Effector memory CD8-positive, alpha-beta T cell (primary cell): ENCODE measurements around the gene HSDL1.

Experiments used
- ATAC-seq: fragments of 150-1000 bp; cut with Tn5 transposase; replicated peaks from 2 replicates; pipeline ENCODE4 v1.10.0; 2021; ENCODE audit warnings: mild to moderate bottlenecking, moderate library complexity
- DNase-seq, 3 experiments: peaks; one replicate each; pipeline ENCODE4 v3.0.0; 2021
- H3K27ac Mint-ChIP-seq, 2 donors: one replicate each; pipeline ENCODE4 v1.8.0; 2022; ENCODE audit warnings: mild to moderate bottlenecking in 2 of 2, mixed read lengths in 2 of 2, moderate library complexity in 2 of 2
- H3K27me3 Mint-ChIP-seq, 2 donors: one replicate each; pipeline ENCODE4 v1.8.0; 2022; ENCODE audit warnings: mixed read lengths in 2 of 2
- H3K36me3 Mint-ChIP-seq: one replicate; pipeline ENCODE4 v1.8.0; 2022; ENCODE audit warnings: mild to moderate bottlenecking, moderate library complexity, mixed read lengths; ENCODE audit not compliant: insufficient read depth
- H3K4me1 Mint-ChIP-seq, 2 donors: one replicate each; pipeline ENCODE4 v1.8.0; 2022; ENCODE audit warnings: low read depth in 2 of 2, mixed read lengths in 2 of 2
- H3K4me3 Mint-ChIP-seq, 2 donors: one replicate each; pipeline ENCODE4 v1.8.0; 2022; ENCODE audit warnings: mild to moderate bottlenecking in 2 of 2, mixed read lengths in 2 of 2, moderate library complexity in 2 of 2
- H3K9me3 Mint-ChIP-seq, 2 donors: one replicate each; pipeline ENCODE4 v1.8.0; 2022; ENCODE audit warnings: mixed read lengths in 2 of 2

The HSDL1 gene

GRCh38 chr16:84165746-84166145, 20.8 kb upstream of the HSDL1 start:
- ATAC-seq (no peak), DNase-seq (no peak)
- no peak overlapping the region for H3K27ac Mint-ChIP-seq
- H3K4me1 Mint-ChIP-seq = no peaks in the 10 kb centered on the region
- H3K4me3 Mint-ChIP-seq = no peak overlapping the region
- peaks cover 32 to 69% of the 10 kb centered on the region in 2 donors for H3K27me3 Mint-ChIP-seq
- H3K36me3 Mint-ChIP-seq = peaks cover 3% of the 10 kb centered on the region
- H3K9me3 Mint-ChIP-seq = no peaks in the 10 kb centered on the region

DNA sequence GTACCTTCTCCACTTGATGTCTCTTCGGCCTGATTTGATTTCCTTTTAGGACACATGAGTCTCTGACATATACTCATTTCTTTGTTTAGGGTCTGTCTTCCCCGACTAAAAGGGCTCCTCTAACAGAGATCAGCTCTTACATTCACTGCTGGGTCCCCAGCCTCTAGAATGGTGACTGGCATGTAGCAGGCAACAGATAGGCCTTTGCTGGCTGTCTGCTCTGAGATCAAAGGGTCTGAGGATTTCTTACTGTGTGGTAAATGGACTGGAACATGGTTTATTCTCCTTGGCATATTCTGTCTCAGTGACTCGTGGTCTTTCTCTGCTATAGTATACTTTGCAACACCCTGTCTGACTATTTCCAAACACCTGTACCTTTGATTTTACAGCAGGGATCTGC, 16.8 kb upstream of the HSDL1 start:
- H3K27ac Mint-ChIP-seq = no peak overlapping the region
- H3K9me3 Mint-ChIP-seq = no peaks in the 10 kb centered on the region
- H3K27me3 Mint-ChIP-seq = peaks cover 37 to 65% of the 10 kb centered on the region in 2 donors
- H3K4me1 Mint-ChIP-seq = no peaks in the 10 kb centered on the region
- no peaks in the 10 kb centered on the region for H3K36me3 Mint-ChIP-seq
- no peak overlapping the region for H3K4me3 Mint-ChIP-seq
- ATAC-seq (no peak), DNase-seq (no peak)

DNA sequence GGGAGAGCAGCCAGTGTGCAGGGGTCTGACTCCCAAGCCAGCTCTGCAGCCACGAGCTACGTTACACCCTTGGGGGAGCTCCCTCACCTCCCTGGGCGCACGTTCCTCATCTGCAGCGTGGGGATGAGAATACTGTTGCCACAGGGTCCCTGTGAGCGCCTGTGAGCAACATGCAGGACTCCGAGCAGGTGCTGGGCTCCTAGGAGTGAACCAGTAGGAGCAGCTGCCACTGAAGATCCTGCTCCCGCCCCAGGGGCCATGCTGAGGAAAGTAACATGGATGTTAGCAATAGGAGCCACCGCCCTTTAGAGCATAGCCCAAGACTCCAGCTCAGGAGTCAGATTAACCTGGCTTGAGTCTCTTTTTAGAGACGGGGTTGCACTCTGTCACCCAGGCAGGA, 16.1 kb upstream of the HSDL1 start:
- Mint-ChIP-seq H3K4me3 (no peak overlapping the region), H3K36me3 (no peaks in the 10 kb centered on the region), H3K9me3 (no peaks in the 10 kb centered on the region), H3K27ac (no peak overlapping the region), H3K4me1 (no peaks in the 10 kb centered on the region), H3K27me3 (peaks cover 44 to 70% of the 10 kb centered on the region in 2 donors)
- ATAC-seq = no peak
- no peak for DNase-seq

GRCh38 chr16:84159800-84160199, 14.8 kb upstream of the HSDL1 start:
- no peak overlapping the region for H3K27ac Mint-ChIP-seq
- no peaks in the 10 kb centered on the region for H3K9me3 Mint-ChIP-seq
- no peak for DNase-seq
- no peak for ATAC-seq
- H3K36me3 Mint-ChIP-seq = no peaks in the 10 kb centered on the region
- no peaks in the 10 kb centered on the region for H3K4me1 Mint-ChIP-seq
- no peak overlapping the region for H3K4me3 Mint-ChIP-seq
- H3K27me3 Mint-ChIP-seq = peaks cover 40 to 69% of the 10 kb centered on the region in 2 donors

DNA sequence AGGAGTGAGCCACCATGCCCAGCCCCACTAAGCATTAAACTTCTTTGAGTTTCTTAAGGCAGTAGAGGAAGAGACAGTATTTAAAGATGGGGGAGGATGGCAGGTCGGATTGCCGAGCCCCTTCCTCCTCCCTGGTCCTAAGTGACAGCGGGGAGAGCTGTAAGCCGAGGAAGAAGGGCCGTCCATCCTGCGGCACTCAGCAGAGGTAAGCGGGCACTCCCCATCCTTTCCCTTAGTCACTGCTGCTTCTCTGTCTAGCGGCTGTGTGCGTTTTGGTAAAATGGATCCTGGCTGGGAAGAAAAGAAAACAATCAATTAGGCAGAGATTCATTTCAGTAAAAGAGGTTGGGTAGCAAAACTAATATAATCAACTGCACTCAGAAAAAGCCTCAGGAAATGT, 14.0 kb upstream of the HSDL1 start:
- H3K9me3 Mint-ChIP-seq = no peaks in the 10 kb centered on the region
- ATAC-seq (no peak), DNase-seq (no peak)
- H3K4me1 Mint-ChIP-seq = no peaks in the 10 kb centered on the region
- H3K27ac Mint-ChIP-seq = no peak overlapping the region
- H3K27me3 Mint-ChIP-seq = peaks cover 39 to 65% of the 10 kb centered on the region in 2 donors
- H3K4me3 Mint-ChIP-seq = no peak overlapping the region
- no peaks in the 10 kb centered on the region for H3K36me3 Mint-ChIP-seq

DNA sequence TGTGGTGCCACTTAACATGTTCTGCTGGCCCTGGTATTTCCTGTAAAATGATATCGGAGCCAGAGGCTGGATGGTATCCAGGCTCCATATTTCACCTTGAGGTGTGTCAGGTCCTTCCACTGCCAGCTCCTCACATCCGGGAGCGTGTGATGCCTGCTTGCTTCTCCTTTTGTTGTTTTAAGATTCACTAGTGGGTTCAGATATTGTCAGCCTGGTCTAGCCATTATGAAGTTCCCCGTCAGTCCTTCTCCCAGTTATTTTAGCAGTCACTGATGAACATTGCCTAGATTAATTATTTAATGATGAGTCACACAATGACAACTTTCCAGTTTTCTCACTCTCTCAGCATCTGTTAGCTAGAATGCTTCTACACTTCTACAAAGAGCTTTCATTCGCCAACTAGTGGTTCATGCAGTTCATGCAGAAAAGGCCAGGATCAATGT, 11.4 kb upstream of the HSDL1 start:
- H3K4me3 Mint-ChIP-seq = no peak overlapping the region
- DNase-seq (no peak), ATAC-seq (no peak)
- no peaks in the 10 kb centered on the region for H3K4me1 Mint-ChIP-seq
- H3K27ac Mint-ChIP-seq = no peak overlapping the region
- peaks cover 47 to 59% of the 10 kb centered on the region in 2 donors for H3K27me3 Mint-ChIP-seq
- no peaks in the 10 kb centered on the region for H3K9me3 Mint-ChIP-seq
- H3K36me3 Mint-ChIP-seq = no peaks in the 10 kb centered on the region

DNA sequence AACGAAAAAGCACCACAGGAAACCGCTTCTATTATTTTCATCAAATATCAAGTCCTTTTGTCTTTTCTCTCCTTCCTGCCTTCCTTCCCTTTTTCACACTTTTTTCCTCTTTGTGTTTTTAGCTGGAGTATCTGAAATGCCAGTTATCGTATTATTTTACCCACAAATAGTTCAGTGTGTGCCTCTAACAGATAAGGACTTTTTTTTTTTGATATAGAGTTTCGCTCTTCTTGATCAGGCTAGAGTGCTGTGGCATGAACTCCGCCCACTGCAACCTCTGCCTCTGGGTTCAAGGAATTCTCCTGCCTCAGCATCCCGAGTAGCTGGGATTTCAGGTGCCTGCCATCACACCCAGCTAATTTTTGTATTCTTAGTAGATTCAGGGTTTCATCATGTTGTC, 10.8 kb upstream of the HSDL1 start:
- H3K27me3 Mint-ChIP-seq = peaks cover 53 to 63% of the 10 kb centered on the region in 2 donors
- DNase-seq (no peak), ATAC-seq (no peak)
- H3K4me3 Mint-ChIP-seq = no peak overlapping the region
- H3K9me3 Mint-ChIP-seq = no peaks in the 10 kb centered on the region
- no peaks in the 10 kb centered on the region for H3K4me1 Mint-ChIP-seq
- H3K27ac Mint-ChIP-seq = no peak overlapping the region
- H3K36me3 Mint-ChIP-seq = no peaks in the 10 kb centered on the region

GRCh38 chr16:84155226-84155625, 10.2 kb upstream of the HSDL1 start:
- Mint-ChIP-seq H3K4me1 (no peaks in the 10 kb centered on the region), H3K4me3 (no peak overlapping the region), H3K27ac (no peak overlapping the region), H3K36me3 (no peaks in the 10 kb centered on the region), H3K27me3 (peaks cover 53 to 68% of the 10 kb centered on the region in 2 donors), H3K9me3 (no peaks in the 10 kb centered on the region)
- ATAC-seq (no peak), DNase-seq (no peak)

- Mint-ChIP-seq H3K4me3 (no peak overlapping the region), H3K27ac (no peak overlapping the region), H3K4me1 (no peaks in the 10 kb centered on the region), H3K36me3 (no peaks in the 10 kb centered on the region), H3K27me3 (peaks cover 46 to 62% of the 10 kb centered on the region in 2 donors), H3K9me3 (no peaks in the 10 kb centered on the region)
- DNase-seq = no peak
- no peak for ATAC-seq
Observed at GRCh38 chr16:84153660-84154214, 8.8 kb upstream of the HSDL1 start.

GRCh38 chr16:84150926-84151325, 5.9 kb upstream of the HSDL1 start:
- Mint-ChIP-seq H3K4me3 (no peak overlapping the region), H3K36me3 (no peaks in the 10 kb centered on the region), H3K27me3 (peaks cover 20 to 40% of the 10 kb centered on the region in 2 donors), H3K9me3 (no peaks in the 10 kb centered on the region), H3K4me1 (no peaks in the 10 kb centered on the region), H3K27ac (peak overlapping the region; percentile 12 to 59)
- DNase-seq (no peak), ATAC-seq (no peak)

GRCh38 chr16:84144209-84144858, 643 bp downstream of the HSDL1 start:
- peak overlapping the region; percentile 98 for H3K4me3 Mint-ChIP-seq
- peaks cover 16% of the 10 kb centered on the region for H3K36me3 Mint-ChIP-seq
- DNase-seq (peak; percentile 33 to 38 (median 35)), ATAC-seq (peak; percentile 65)
- peaks cover 16 to 18% of the 10 kb centered on the region in 2 donors for H3K4me1 Mint-ChIP-seq
- no peaks in the 10 kb centered on the region for H3K9me3 Mint-ChIP-seq
- H3K27me3 Mint-ChIP-seq = peaks cover 0 to 9% of the 10 kb centered on the region in 2 donors
- peak overlapping the region; percentile 88 to 97 for H3K27ac Mint-ChIP-seq

DNA sequence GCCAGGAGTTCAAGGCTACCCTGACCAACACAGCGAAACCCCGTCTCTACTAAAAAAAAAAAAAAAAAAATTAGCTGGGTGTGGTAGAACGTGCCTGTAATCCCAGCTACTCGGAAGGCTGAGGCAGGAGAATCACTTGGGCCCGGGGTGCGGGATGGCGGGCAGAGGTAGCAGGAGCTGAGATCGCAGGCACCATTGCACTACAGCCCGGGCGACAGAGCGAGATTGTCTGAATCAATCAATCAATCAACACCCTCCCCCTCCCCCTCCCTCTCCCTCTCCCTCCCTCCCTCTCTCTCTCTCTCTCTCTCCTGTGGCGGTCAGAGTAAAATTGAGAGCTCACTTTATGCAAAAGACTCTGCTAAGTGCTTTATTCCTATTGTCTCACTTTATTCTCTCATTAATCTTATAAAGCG, 1.2 kb downstream of the HSDL1 start:
- peak overlapping the region; percentile 98 for H3K4me3 Mint-ChIP-seq
- H3K9me3 Mint-ChIP-seq = no peaks in the 10 kb centered on the region
- H3K36me3 Mint-ChIP-seq = peaks cover 16% of the 10 kb centered on the region
- ATAC-seq = no peak
- H3K27me3 Mint-ChIP-seq = peaks cover 0 to 6% of the 10 kb centered on the region in 2 donors
- H3K4me1 Mint-ChIP-seq = peaks cover 16 to 23% of the 10 kb centered on the region in 2 donors
- H3K27ac Mint-ChIP-seq = peak overlapping the region; percentile 88 to 97
- no peak for DNase-seq

DNA sequence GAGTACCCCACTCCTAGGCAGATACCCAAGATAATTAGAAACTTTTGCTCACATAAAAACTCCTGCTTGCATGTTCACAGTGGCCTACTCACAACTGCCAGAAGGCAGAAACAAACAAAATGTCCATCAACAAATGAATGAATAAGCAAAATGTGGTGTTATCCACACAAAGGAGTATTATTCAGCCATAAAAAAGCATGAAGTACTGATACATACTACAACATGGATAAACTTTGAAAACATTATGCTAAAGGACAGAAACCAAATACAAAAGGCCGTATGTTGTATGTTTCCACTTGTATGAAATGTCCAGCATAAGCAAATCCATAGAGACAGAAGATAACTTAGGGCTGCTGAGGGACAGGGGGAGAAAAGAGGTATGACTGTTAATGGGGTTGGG, 1.9 kb downstream of the HSDL1 start:
- DNase-seq = no peak
- H3K27me3 Mint-ChIP-seq = no peaks in the 10 kb centered on the region
- H3K27ac Mint-ChIP-seq = no peak overlapping the region
- ATAC-seq = no peak
- peak overlapping the region in 1 of 2 donors; percentile 98 for H3K4me3 Mint-ChIP-seq
- H3K36me3 Mint-ChIP-seq = peaks cover 16% of the 10 kb centered on the region
- no peaks in the 10 kb centered on the region for H3K9me3 Mint-ChIP-seq
- peaks cover 16 to 24% of the 10 kb centered on the region in 2 donors for H3K4me1 Mint-ChIP-seq

DNA sequence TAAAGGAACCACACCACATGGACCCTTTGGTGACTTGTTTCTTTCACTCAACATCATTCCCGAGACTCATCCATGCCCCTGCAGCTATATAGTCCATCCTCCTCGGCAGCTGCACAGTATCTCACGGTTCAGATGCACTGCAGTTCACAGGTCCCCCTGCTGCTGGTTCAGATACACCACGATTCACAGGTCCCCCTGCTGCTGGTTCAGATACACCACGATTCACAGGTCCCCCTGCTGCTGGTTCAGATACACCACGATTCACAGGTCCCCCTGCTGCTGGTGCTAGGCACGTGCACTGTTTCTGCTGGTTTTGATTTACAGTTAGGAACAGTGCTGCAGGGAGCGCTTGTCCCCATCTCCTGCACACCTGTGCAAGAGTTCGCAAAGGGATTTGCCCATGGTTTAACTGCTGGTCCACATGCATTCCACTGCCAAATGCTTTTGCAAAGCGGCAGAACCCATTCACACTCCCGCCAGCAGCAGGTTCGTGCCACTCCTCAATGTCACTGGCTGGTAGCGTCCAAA, 3.8 kb downstream of the HSDL1 start:
- Mint-ChIP-seq H3K36me3 (peaks cover 16% of the 10 kb centered on the region), H3K27me3 (no peaks in the 10 kb centered on the region), H3K4me3 (no peak overlapping the region), H3K9me3 (no peaks in the 10 kb centered on the region), H3K4me1 (peaks cover 16 to 33% of the 10 kb centered on the region in 2 donors), H3K27ac (no peak overlapping the region)
- DNase-seq (no peak), ATAC-seq (no peak)
